Common myeloid progenitor, CD34-positive (primary cell): ENCODE results near the gene PLPPR4.

Experiments
- CTCF ChIA-PET: fragments of 350-600 bp; sonication (Branson Sonifier 250); formaldehyde crosslinking; loops from one replicate; lab custom pipeline; 2021; ENCODE audit warnings: antibody characterized with exemption; lab: Charles Lee
- POLR2A ChIA-PET: fragments of 350-600 bp; sonication (Branson Sonifier 250); formaldehyde crosslinking; loops from one replicate; lab custom pipeline; 2021; ENCODE audit warnings: antibody characterized with exemption; lab: Charles Lee
- DNase-seq, 3 donors: peaks; one replicate each; pipeline versions ENCODE4 v3.0.0 to v3.0.0-alpha.2; 2013
- H3K27ac ChIP-seq, 2 experiments: 1 replicate in 1 of 2; 2 replicates in 1 of 2; pipeline ENCODE4 v1.7.0; 2013; ENCODE audit warnings: inconsistent platforms in 2 of 2, low read length in 2 of 2, mild to moderate bottlenecking in 2 of 2, low read depth in 1 of 2, moderate library complexity in 1 of 2; ENCODE audit not compliant: severe bottlenecking in 2 of 2, insufficient read depth in 1 of 2, poor library complexity in 1 of 2
- H3K27me3 ChIP-seq, 5 experiments: replicated peaks in 2 of 5; 1 replicate in 3 of 5; 2 replicates in 2 of 5; pipeline versions ENCODE4 v1.6.1 to v1.7.0; 2013; ENCODE audit warnings: low read length in 4 of 5, mild to moderate bottlenecking in 2 of 5, moderate library complexity in 2 of 5, inconsistent platforms in 1 of 5; ENCODE audit not compliant: insufficient read depth in 5 of 5, control insufficient read depth in 4 of 5
- H3K36me3 ChIP-seq, 4 experiments: 1 replicate in 2 of 4; 2 replicates in 2 of 4; pipeline versions ENCODE4 v1.6.1 to v1.7.0; 2013; ENCODE audit warnings: low read length in 3 of 4, control low read depth in 1 of 4, mild to moderate bottlenecking in 1 of 4; ENCODE audit not compliant: control insufficient read depth in 4 of 4, insufficient read depth in 4 of 4
- H3K4me1 ChIP-seq, 4 experiments: 1 replicate in 3 of 4; 2 replicates in 1 of 4; pipeline versions ENCODE4 v1.6.1 to v1.7.1; 2013; ENCODE audit warnings: low read length in 3 of 4, mild to moderate bottlenecking in 3 of 4, control low read depth in 1 of 4, inconsistent platforms in 1 of 4, moderate library complexity in 1 of 4; ENCODE audit not compliant: control insufficient read depth in 4 of 4, insufficient read depth in 4 of 4; ENCODE audit errors: control extremely low read depth in 1 of 4
- H3K4me3 ChIP-seq, 7 experiments: 1 replicate in 4 of 7; 2 replicates in 3 of 7; pipeline versions ENCODE4 v1.5.1 to v1.7.0; 2013; ENCODE audit warnings: mild to moderate bottlenecking in 7 of 7, low read length in 6 of 7, moderate library complexity in 6 of 7, inconsistent platforms in 2 of 7, low read depth in 2 of 7, control low read depth in 1 of 7; ENCODE audit not compliant: insufficient read depth in 4 of 7, control insufficient read depth in 1 of 7; ENCODE audit errors: extremely low read depth in 1 of 7
- H3K9me3 ChIP-seq, 5 experiments: 1 replicate in 4 of 5; 2 replicates in 1 of 5; pipeline versions ENCODE4 v1.6.1 to v1.7.1; 2013; ENCODE audit warnings: low read length in 4 of 5, mild to moderate bottlenecking in 2 of 5, inconsistent platforms in 1 of 5, low read depth in 1 of 5, moderate library complexity in 1 of 5; ENCODE audit not compliant: control insufficient read depth in 4 of 5, insufficient read depth in 2 of 5; ENCODE audit errors: control extremely low read depth in 1 of 5
- WGBS: methylation state at CpG from one replicate; pipeline ENCODE4 v1.1.5; 2013; ENCODE audit not compliant: insufficient coverage; 5-methylcytosine and 5-hydroxymethylcytosine counted together

PLPPR4 gene

DNA sequence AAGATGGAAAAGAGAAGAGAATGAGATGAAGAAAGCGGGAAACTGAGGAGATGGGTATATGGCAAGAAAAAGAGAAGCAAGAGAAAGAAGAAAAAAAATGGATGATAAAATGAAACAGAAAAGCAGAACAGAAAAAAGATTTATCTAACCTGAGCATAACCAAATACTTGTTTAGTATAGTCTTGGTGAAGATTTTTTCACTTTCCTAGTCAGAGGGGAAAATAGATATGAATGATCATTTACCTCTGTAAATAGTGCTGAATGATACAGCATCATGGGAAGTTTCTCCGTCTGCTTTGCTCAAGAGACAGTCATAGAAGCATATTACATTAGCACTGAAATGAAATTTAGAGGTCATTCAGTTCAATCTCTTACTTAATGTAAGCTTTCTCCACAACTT is 36.1 kb upstream of the PLPPR4 start:
- Histone ChIP-seq H3K36me3 (no peaks in the 10 kb centered on the region), H3K4me3 (no peak overlapping the region), H3K27ac (no peak overlapping the region), H3K9me3 (peaks cover 0 to 3% (median 0%) of the 10 kb centered on the region in 5 experiments), H3K27me3 (peaks cover 0 to 3% (median 0%) of the 10 kb centered on the region in 5 experiments), H3K4me1 (no peaks in the 10 kb centered on the region)
- WGBS: no CpG with 5 or more reads among the region's 2 CpGs
- CTCF ChIA-PET: no interaction called here
- no peak for DNase-seq
- POLR2A ChIA-PET: no interaction called here

DNA sequence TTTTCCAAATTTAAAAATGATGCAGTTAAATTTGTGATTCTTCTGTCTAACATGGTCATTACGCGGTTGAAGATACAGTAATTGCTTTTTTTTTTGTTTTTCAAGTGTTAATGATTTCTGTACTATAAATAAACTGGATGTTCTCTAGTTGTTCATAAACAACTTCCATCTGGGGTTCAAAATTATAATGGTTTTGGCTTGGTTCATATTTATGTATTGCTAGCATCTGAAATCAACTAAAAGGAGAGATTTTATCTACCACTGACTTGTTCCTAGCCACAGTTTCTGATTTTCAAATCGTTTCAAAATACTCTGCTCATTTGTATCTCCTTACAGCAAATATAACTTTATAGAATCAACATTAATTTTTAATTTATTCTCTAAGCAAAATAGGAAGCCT is 35.2 kb upstream of the PLPPR4 start:
- no peaks in the 10 kb centered on the region for H3K4me1 ChIP-seq
- no peak overlapping the region for H3K4me3 ChIP-seq
- ChIA-PET POLR2A (no interaction called here), CTCF (no interaction called here)
- peaks cover 0 to 3% (median 0%) of the 10 kb centered on the region in 5 experiments for H3K9me3 ChIP-seq
- no peak for DNase-seq
- no CpG with 5 or more reads among the region's 3 CpGs for WGBS
- H3K27me3 ChIP-seq: peaks cover 0 to 3% (median 0%) of the 10 kb centered on the region in 5 experiments
- H3K27ac ChIP-seq: no peak overlapping the region
- no peaks in the 10 kb centered on the region for H3K36me3 ChIP-seq

GRCh38 chr1:99230695-99231094 is 33.6 kb upstream of the PLPPR4 start:
- Histone ChIP-seq H3K36me3 (no peaks in the 10 kb centered on the region), H3K27ac (no peak overlapping the region), H3K4me1 (no peaks in the 10 kb centered on the region), H3K9me3 (no peaks in the 10 kb centered on the region), H3K27me3 (peaks cover 0 to 3% (median 0%) of the 10 kb centered on the region in 5 experiments), H3K4me3 (no peak overlapping the region)
- ChIA-PET POLR2A (no interaction called here), CTCF (interaction anchor here (1.5 kb wide), 1 partner anchor 35 kb away, joined by 3 read pairs; no protein-coding TSS in a partner anchor)
- no peak for DNase-seq

- POLR2A ChIA-PET: no interaction called here
- CTCF ChIA-PET: no interaction called here
- no peaks in the 10 kb centered on the region for H3K36me3 ChIP-seq
- no peaks in the 10 kb centered on the region for H3K9me3 ChIP-seq
- H3K27me3 ChIP-seq: peaks cover 0 to 3% (median 0%) of the 10 kb centered on the region in 5 experiments
- H3K27ac ChIP-seq: no peak overlapping the region
- H3K4me3 ChIP-seq: no peak overlapping the region
- 29% methylated on average over 1 of the region's 2 CpGs for WGBS
- H3K4me1 ChIP-seq: no peaks in the 10 kb centered on the region
- no peak for DNase-seq
These were observed 32.1 kb upstream of the PLPPR4 start for GRCh38 chr1:99232172-99232571.

GRCh38 chr1:99233446-99233845 is 30.8 kb upstream of the PLPPR4 start:
- no peaks in the 10 kb centered on the region for H3K27me3 ChIP-seq
- 100% methylated on average over 1 of the region's 1 CpG for WGBS
- no peaks in the 10 kb centered on the region for H3K4me1 ChIP-seq
- no peak for DNase-seq
- no peak overlapping the region for H3K27ac ChIP-seq
- POLR2A ChIA-PET: no interaction called here
- no peaks in the 10 kb centered on the region for H3K9me3 ChIP-seq
- H3K4me3 ChIP-seq: no peak overlapping the region
- no peaks in the 10 kb centered on the region for H3K36me3 ChIP-seq
- CTCF ChIA-PET: no interaction called here

GRCh38 chr1:99236756-99237155 is 27.5 kb upstream of the PLPPR4 start:
- H3K4me1 ChIP-seq: no peaks in the 10 kb centered on the region
- CTCF ChIA-PET: no interaction called here
- no peaks in the 10 kb centered on the region for H3K9me3 ChIP-seq
- no peaks in the 10 kb centered on the region for H3K27me3 ChIP-seq
- DNase-seq: peak in 1 of 3 donors; percentile 1
- H3K36me3 ChIP-seq: no peaks in the 10 kb centered on the region
- POLR2A ChIA-PET: no interaction called here
- no peak overlapping the region for H3K27ac ChIP-seq
- H3K4me3 ChIP-seq: no peak overlapping the region

DNA sequence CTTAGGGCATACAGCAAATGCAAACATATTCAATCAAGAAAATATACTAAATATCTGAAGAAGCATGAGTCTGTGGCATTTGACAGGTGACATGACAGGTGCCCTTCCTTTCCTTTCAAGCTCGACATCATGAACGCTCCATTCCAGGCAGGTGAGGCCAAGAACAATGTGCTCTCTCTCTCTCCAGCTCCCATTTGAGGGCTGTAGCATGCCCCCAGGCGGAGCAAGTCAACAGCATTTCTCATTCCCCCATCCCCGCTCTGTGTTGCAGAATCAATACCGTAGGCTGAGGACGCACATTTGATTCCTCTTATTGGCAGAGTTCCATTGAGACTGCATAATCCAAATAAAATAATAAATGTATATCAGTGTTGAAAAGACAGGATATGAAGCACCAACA is 24.6 kb upstream of the PLPPR4 start:
- no peaks in the 10 kb centered on the region for H3K9me3 ChIP-seq
- CTCF ChIA-PET: no interaction called here
- no peak for DNase-seq
- no peaks in the 10 kb centered on the region for H3K4me1 ChIP-seq
- no peak overlapping the region for H3K4me3 ChIP-seq
- H3K36me3 ChIP-seq: no peaks in the 10 kb centered on the region
- H3K27me3 ChIP-seq: no peaks in the 10 kb centered on the region
- 80% methylated on average over 1 of the region's 6 CpGs for WGBS
- no peak overlapping the region for H3K27ac ChIP-seq
- POLR2A ChIA-PET: no interaction called here
